MCF 10A (cell line): ENCODE results near the gene TRAF3IP1. TPM values are rescaled to one million over a fixed set of nuclear protein-coding genes. Genes with fewer than 3 reads are reported as not detected.

Source experiments
- BruUV-seq: library from RNA; stranded (reverse); fragments of 400-500 nt; replicated peaks from 2 replicates; lab custom pipeline; 2021; lab: Mats Ljungman, UMichigan
- CTCF ChIA-PET: fragments of 300-600 bp; sonication (Branson Sonifier 250); formaldehyde crosslinking; extraction: SDS; loops from one replicate; lab custom pipeline; 2021; ENCODE audit warnings: antibody characterized with exemption, inconsistent platforms; lab: Yijun Ruan, JAX
- POLR2A ChIA-PET: fragments of 300-600, 350-650 bp; sonication (Branson Sonifier 250); formaldehyde crosslinking; extraction: SDS; loops from one replicate; lab custom pipeline; 2020; ENCODE audit warnings: antibody characterized with exemption, inconsistent platforms; lab: Yijun Ruan, JAX
- DNase-seq: peaks from one replicate; pipeline ENCODE4 v3.0.0-alpha.2; 2018; ENCODE audit not compliant: unreplicated experiment
- H3K27ac Mint-ChIP-seq: one replicate; pipeline ENCODE4 v1.8.0; 2022; ENCODE audit warnings: mild to moderate bottlenecking, low read depth, mixed read lengths; ENCODE audit not compliant: unreplicated experiment
- H3K27me3 Mint-ChIP-seq: one replicate; pipeline ENCODE4 v1.8.0; 2022; ENCODE audit warnings: mixed read lengths; ENCODE audit not compliant: insufficient read depth, unreplicated experiment
- H3K36me3 Mint-ChIP-seq: one replicate; pipeline ENCODE4 v1.8.0; 2022; ENCODE audit warnings: mild to moderate bottlenecking, moderate library complexity, mixed read lengths; ENCODE audit not compliant: insufficient read depth, unreplicated experiment
- H3K4me1 Mint-ChIP-seq: one replicate; pipeline ENCODE4 v1.8.0; 2022; ENCODE audit warnings: mixed read lengths; ENCODE audit not compliant: insufficient read depth, unreplicated experiment
- H3K4me3 Mint-ChIP-seq: one replicate; pipeline ENCODE4 v1.8.0; 2022; ENCODE audit warnings: mild to moderate bottlenecking, moderate library complexity, mixed read lengths; ENCODE audit not compliant: unreplicated experiment
- H3K9me3 Mint-ChIP-seq: one replicate; pipeline ENCODE4 v1.8.0; 2022; ENCODE audit warnings: mixed read lengths; ENCODE audit not compliant: unreplicated experiment
- CTCF ChIP-seq: fragments of 200-600 bp; IDR thresholded peaks from one replicate; pipeline ENCODE4 v1.8.0; 2022; ENCODE audit warnings: antibody characterized with exemption, mild to moderate bottlenecking; ENCODE audit not compliant: unreplicated experiment
- intact Hi-C: fragments of 100-400 bp; cut with micrococcal nuclease; formaldehyde crosslinking; loops from 2 replicates; pipeline ENCODE4 v1.14.1; 2022
- total RNA-seq: library from RNA; stranded (reverse); gene quantifications from 2 replicates; pipeline ENCODE4 v1.2.3, GENCODE V29; 2022

TRAF3IP1 gene
- total RNA-seq, 1 experiment from 2014 or later: 19.1 TPM

- no peak for DNase-seq
- no peaks in the 10 kb centered on the region for H3K9me3 Mint-ChIP-seq
- no peak for TF ChIP-seq CTCF
- BruUV-seq: no TSS peak
- H3K36me3 Mint-ChIP-seq: peaks cover 27% of the 10 kb centered on the region
- H3K27me3 Mint-ChIP-seq: no peaks in the 10 kb centered on the region
- H3K4me1 Mint-ChIP-seq: no peaks in the 10 kb centered on the region
- no peak overlapping the region for H3K27ac Mint-ChIP-seq
- ChIA-PET POLR2A (no interaction called here), CTCF (interaction anchor here (1.2 kb wide), 1 partner anchor 388 kb away, joined by 4 read pairs; no protein-coding TSS in a partner anchor)
- H3K4me3 Mint-ChIP-seq: no peak overlapping the region
- intact Hi-C loops: no loop called here
Measured at GRCh38 chr2:238397356-238397755, 77.0 kb downstream of the TRAF3IP1 start.

GRCh38 chr2:238398577-238398976 is 78.3 kb downstream of the TRAF3IP1 start:
- intact Hi-C loops: no loop called here
- no peaks in the 10 kb centered on the region for H3K27me3 Mint-ChIP-seq
- no TSS peak for BruUV-seq

GRCh38 chr2:238399094-238399493 is 78.8 kb downstream of the TRAF3IP1 start:
- intact Hi-C loops: no loop called here
- ChIA-PET POLR2A (interaction anchor here (0.9 kb wide), 1 partner anchor 9 kb away, joined by 4 read pairs; no protein-coding TSS in a partner anchor), CTCF (no interaction called here)
- DNase-seq: no peak
- H3K27ac Mint-ChIP-seq: no peak overlapping the region
- TSS peak; percentile 54 for BruUV-seq
- no peaks in the 10 kb centered on the region for H3K4me1 Mint-ChIP-seq
- peaks cover 27% of the 10 kb centered on the region for H3K36me3 Mint-ChIP-seq
- no peak overlapping the region for H3K4me3 Mint-ChIP-seq
- no peak for TF ChIP-seq CTCF
- H3K9me3 Mint-ChIP-seq: no peaks in the 10 kb centered on the region
- no peaks in the 10 kb centered on the region for H3K27me3 Mint-ChIP-seq

More at GRCh38 chr2:238398577-238398976, 78.3 kb downstream of the TRAF3IP1 start:
- H3K4me3 Mint-ChIP-seq: no peak overlapping the region
- ChIA-PET POLR2A (interaction anchor here (0.9 kb wide), 1 partner anchor 9 kb away, joined by 4 read pairs; no protein-coding TSS in a partner anchor), CTCF (no interaction called here)
- TF ChIP-seq CTCF: no peak
- no peak for DNase-seq
- H3K27ac Mint-ChIP-seq: no peak overlapping the region
- H3K36me3 Mint-ChIP-seq: peaks cover 27% of the 10 kb centered on the region
- H3K4me1 Mint-ChIP-seq: no peaks in the 10 kb centered on the region
- H3K9me3 Mint-ChIP-seq: no peaks in the 10 kb centered on the region

GRCh38 chr2:238401551-238401950 is 81.2 kb downstream of the TRAF3IP1 start:
- Mint-ChIP-seq H3K4me3 (no peak overlapping the region), H3K27ac (no peak overlapping the region), H3K9me3 (no peaks in the 10 kb centered on the region), H3K4me1 (no peaks in the 10 kb centered on the region), H3K36me3 (peaks cover 27% of the 10 kb centered on the region), H3K27me3 (no peaks in the 10 kb centered on the region)
- ChIA-PET POLR2A (interaction anchor here (2.4 kb wide), 1 partner anchor 12 kb away, joined by 5 read pairs; no protein-coding TSS in a partner anchor), CTCF (interaction anchor here (0.5 to 0.6 kb wide), 2 partner anchors 10 to 123 kb away, joined by 3 to 4 read pairs; no protein-coding TSS in a partner anchor)
- intact Hi-C loops: no loop called here
- DNase-seq: no peak
- no peak for TF ChIP-seq CTCF
- no TSS peak for BruUV-seq
